HepG2 (cell line): ENCODE results near the gene C14orf93. TPM values are rescaled to one million over a fixed set of nuclear protein-coding genes. Genes with fewer than 3 reads are reported as not detected.

Experiments used
- FOXM1 ChIP-seq: sonication (generic); formaldehyde crosslinking; IDR thresholded peaks from 2 replicates; pipeline ENCODE4 v1.5.0; 2020; ENCODE audit warnings: missing genetic modification reagents
- FOXP1 ChIP-seq, 2 experiments: fragments of 450-650 bp in 1 of 2; IDR thresholded peaks; 2 replicates each; pipeline ENCODE4 v1.6.1; 2017 to 2018; ENCODE audit warnings: antibody characterized with exemption in 1 of 2
- GATAD2A ChIP-seq: IDR thresholded peaks from 2 replicates; pipeline ENCODE4 v1.6.1; 2016
- POLR2AphosphoS2 ChIP-seq: IDR thresholded peaks from 2 replicates; pipeline ENCODE4 v1.6.1; 2011; ENCODE audit warnings: low read depth, low read length, improper control_type of control experiment
- SP1 ChIP-seq, 2 experiments: fragments of 450-650 bp in 1 of 2; sonication (generic) in 1 of 2; formaldehyde crosslinking in 1 of 2; IDR thresholded peaks; 2 replicates each; pipeline versions ENCODE4 v1.4.0 to v1.6.1; 2016 to 2020; ENCODE audit warnings: missing genetic modification reagents in 1 of 2
- STAT5B ChIP-seq: sonication (generic); formaldehyde crosslinking; IDR thresholded peaks from 2 replicates; pipeline ENCODE4 v1.4.0; 2020; ENCODE audit warnings: missing genetic modification reagents
- ZNF547 ChIP-seq: sonication (generic); formaldehyde crosslinking; IDR thresholded peaks from 2 replicates; pipeline ENCODE4 v1.5.1; 2020; ENCODE audit warnings: mild to moderate bottlenecking, missing genetic modification reagents
- ZNF564 ChIP-seq: sonication (generic); formaldehyde crosslinking; IDR thresholded peaks from 2 replicates; pipeline ENCODE4 v1.8.1; 2023; ENCODE audit warnings: mild to moderate bottlenecking, missing genetic modification reagents
- ZNF883 ChIP-seq: sonication (generic); formaldehyde crosslinking; IDR thresholded peaks from 2 replicates; pipeline ENCODE4 v1.5.1; 2020; ENCODE audit warnings: mild to moderate bottlenecking, missing genetic modification reagents; ENCODE audit errors: not compliant biosample characterization
- polyA plus RNA-seq, 8 experiments: library from polyadenylated mRNA; depleted of rRNA in 3 of 8; stranded (reverse) in 7 of 8; unstranded in 1 of 8; fragments of >200 nt; fragmentation: Illumina TruSeq in 4 of 8; extraction: Trizol in 4 of 8; gene quantifications; 2 replicates each; pipeline versions ENCODE4 v1.2.1 to v1.2.3, GENCODE V29; 2011 to 2016; ENCODE audit warnings: low read depth in 4 of 8, missing spikeins in 1 of 8, mixed read lengths in 1 of 8; ENCODE audit not compliant: insufficient read depth in 1 of 8
- total RNA-seq, 5 experiments: library from RNA; depleted of rRNA; stranded (reverse); fragments of >200 nt; fragmentation: Illumina TruSeq; extraction: Trizol; gene quantifications; 2 replicates each; pipeline ENCODE4 v1.2.3, GENCODE V29; 2016; ENCODE audit warnings: low read depth in 1 of 5
- TF ChIP-seq, protein P1 (sequence below): sonication (generic); formaldehyde crosslinking; IDR thresholded peaks from 2 replicates; pipeline ENCODE4 v1.4.0; 2020; ENCODE audit warnings: mild to moderate bottlenecking, low read depth, missing genetic modification reagents
- TF ChIP-seq, protein P2 (sequence below), 2 experiments: sonication (generic) in 1 of 2; formaldehyde crosslinking in 1 of 2; IDR thresholded peaks; 2 replicates each; pipeline versions ENCODE4 v1.6.1 to v1.9.0; 2014 to 2022; ENCODE audit warnings: antibody characterized with exemption in 1 of 2, borderline replicate concordance in 1 of 2, inconsistent platforms in 1 of 2, low read depth in 1 of 2, missing genetic modification reagents in 1 of 2
- TF ChIP-seq, protein P3 (sequence below): sonication (generic); formaldehyde crosslinking; IDR thresholded peaks from 2 replicates; pipeline ENCODE4 v1.5.1; 2020; ENCODE audit warnings: mild to moderate bottlenecking, missing genetic modification reagents, moderate library complexity
- TF ChIP-seq, protein P4 (sequence below): sonication (generic); formaldehyde crosslinking; IDR thresholded peaks from 2 replicates; pipeline ENCODE4 v1.4.0; 2020; ENCODE audit warnings: low read depth, mild to moderate bottlenecking, missing genetic modification reagents

C14orf93 gene
- total and polyA plus RNA-seq, 2 of the 13 experiments (the other 11 are each of a cell fraction or from before 2014, with no cell fraction given), result 11.4 to 22.5 TPM

DNA sequence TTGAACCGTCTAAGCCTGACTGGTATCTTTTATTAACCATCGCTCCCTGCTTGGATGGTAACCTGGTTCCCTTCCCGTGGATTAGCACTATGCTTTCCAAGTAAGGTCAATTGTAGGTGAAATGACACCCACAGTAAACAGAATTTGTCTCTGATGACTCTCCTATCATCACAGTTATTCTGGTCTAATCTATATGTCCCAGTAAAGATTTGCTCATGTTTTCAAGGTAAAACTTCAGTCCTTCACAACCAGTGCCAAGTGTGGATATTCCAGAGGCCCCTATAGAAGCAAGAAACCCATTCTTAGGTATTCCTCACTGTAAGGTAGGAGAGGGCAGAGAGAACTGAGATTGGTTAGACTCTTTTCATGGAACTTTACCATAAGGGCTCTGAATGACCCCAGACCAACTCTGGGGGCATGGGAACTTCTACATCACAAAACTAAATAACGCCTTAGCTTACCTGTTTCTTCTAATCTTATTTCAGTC, 43.1 kb downstream of the C14orf93 start (continued):
- TF ChIP-seq, protein P1, sequence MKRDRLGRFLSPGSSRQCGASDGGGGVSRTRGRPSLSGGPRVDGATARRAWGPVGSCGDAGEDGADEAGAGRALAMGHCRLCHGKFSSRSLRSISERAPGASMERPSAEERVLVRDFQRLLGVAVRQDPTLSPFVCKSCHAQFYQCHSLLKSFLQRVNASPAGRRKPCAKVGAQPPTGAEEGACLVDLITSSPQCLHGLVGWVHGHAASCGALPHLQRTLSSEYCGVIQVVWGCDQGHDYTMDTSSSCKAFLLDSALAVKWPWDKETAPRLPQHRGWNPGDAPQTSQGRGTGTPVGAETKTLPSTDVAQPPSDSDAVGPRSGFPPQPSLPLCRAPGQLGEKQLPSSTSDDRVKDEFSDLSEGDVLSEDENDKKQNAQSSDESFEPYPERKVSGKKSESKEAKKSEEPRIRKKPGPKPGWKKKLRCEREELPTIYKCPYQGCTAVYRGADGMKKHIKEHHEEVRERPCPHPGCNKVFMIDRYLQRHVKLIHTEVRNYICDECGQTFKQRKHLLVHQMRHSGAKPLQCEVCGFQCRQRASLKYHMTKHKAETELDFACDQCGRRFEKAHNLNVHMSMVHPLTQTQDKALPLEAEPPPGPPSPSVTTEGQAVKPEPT (CRISPR knock-in tag), result no peak
- TF ChIP-seq, protein P2, sequence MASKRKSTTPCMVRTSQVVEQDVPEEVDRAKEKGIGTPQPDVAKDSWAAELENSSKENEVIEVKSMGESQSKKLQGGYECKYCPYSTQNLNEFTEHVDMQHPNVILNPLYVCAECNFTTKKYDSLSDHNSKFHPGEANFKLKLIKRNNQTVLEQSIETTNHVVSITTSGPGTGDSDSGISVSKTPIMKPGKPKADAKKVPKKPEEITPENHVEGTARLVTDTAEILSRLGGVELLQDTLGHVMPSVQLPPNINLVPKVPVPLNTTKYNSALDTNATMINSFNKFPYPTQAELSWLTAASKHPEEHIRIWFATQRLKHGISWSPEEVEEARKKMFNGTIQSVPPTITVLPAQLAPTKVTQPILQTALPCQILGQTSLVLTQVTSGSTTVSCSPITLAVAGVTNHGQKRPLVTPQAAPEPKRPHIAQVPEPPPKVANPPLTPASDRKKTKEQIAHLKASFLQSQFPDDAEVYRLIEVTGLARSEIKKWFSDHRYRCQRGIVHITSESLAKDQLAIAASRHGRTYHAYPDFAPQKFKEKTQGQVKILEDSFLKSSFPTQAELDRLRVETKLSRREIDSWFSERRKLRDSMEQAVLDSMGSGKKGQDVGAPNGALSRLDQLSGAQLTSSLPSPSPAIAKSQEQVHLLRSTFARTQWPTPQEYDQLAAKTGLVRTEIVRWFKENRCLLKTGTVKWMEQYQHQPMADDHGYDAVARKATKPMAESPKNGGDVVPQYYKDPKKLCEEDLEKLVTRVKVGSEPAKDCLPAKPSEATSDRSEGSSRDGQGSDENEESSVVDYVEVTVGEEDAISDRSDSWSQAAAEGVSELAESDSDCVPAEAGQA (IDR thresholded peaks at IDR 0.05; ENCODE audit: low read depth), result no peak
- TF ChIP-seq, protein P2 (CRISPR knock-in tag; IDR thresholded peaks at IDR 0.05; ENCODE audit: borderline replicate concordance), result no peak
- TF ChIP-seq, protein P3, sequence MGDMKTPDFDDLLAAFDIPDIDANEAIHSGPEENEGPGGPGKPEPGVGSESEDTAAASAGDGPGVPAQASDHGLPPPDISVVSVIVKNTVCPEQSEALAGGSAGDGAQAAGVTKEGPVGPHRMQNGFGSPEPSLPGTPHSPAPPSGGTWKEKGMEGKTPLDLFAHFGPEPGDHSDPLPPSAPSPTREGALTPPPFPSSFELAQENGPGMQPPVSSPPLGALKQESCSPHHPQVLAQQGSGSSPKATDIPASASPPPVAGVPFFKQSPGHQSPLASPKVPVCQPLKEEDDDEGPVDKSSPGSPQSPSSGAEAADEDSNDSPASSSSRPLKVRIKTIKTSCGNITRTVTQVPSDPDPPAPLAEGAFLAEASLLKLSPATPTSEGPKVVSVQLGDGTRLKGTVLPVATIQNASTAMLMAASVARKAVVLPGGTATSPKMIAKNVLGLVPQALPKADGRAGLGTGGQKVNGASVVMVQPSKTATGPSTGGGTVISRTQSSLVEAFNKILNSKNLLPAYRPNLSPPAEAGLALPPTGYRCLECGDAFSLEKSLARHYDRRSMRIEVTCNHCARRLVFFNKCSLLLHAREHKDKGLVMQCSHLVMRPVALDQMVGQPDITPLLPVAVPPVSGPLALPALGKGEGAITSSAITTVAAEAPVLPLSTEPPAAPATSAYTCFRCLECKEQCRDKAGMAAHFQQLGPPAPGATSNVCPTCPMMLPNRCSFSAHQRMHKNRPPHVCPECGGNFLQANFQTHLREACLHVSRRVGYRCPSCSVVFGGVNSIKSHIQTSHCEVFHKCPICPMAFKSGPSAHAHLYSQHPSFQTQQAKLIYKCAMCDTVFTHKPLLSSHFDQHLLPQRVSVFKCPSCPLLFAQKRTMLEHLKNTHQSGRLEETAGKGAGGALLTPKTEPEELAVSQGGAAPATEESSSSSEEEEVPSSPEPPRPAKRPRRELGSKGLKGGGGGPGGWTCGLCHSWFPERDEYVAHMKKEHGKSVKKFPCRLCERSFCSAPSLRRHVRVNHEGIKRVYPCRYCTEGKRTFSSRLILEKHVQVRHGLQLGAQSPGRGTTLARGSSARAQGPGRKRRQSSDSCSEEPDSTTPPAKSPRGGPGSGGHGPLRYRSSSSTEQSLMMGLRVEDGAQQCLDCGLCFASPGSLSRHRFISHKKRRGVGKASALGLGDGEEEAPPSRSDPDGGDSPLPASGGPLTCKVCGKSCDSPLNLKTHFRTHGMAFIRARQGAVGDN (CRISPR knock-in tag), result no peak
- TF ChIP-seq FOXP1 (IDR thresholded peaks at IDR 0.05) (no peak), FOXP1 (CRISPR knock-in tag; IDR thresholded peaks at IDR 0.05) (no peak), STAT5B (0 out of 2 replicates have a peak, but pooled peaks have one; percentile 39), SP1 (IDR thresholded peaks at IDR 0.05) (no peak), SP1 (CRISPR knock-in tag; IDR thresholded peaks at IDR 0.05) (no peak), POLR2AphosphoS2 (peak; percentile 47; the same call in 1 of the 2 replicates), FOXM1 (CRISPR knock-in tag) (no peak), ZNF547 (CRISPR knock-in tag) (no peak), GATAD2A (CRISPR knock-in tag) (no peak), ZNF883 (CRISPR knock-in tag) (no peak), ZNF564 (CRISPR knock-in tag) (no peak)
- TF ChIP-seq, protein P4, sequence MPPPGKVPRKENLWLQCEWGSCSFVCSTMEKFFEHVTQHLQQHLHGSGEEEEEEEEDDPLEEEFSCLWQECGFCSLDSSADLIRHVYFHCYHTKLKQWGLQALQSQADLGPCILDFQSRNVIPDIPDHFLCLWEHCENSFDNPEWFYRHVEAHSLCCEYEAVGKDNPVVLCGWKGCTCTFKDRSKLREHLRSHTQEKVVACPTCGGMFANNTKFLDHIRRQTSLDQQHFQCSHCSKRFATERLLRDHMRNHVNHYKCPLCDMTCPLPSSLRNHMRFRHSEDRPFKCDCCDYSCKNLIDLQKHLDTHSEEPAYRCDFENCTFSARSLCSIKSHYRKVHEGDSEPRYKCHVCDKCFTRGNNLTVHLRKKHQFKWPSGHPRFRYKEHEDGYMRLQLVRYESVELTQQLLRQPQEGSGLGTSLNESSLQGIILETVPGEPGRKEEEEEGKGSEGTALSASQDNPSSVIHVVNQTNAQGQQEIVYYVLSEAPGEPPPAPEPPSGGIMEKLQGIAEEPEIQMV (CRISPR knock-in tag), result no peak
